CD4-positive, alpha-beta T cell treated with Interleukin-15 for 4 hours (primary cell): ENCODE data around the gene HOPX.
"Not testable (repeated sequence)": the region's sequence is repeated elsewhere in the genome, so short reads cannot be mapped to it uniquely, and the experiment has no call there.

Experiments used
- DNase-seq: peaks from one replicate; pipeline ENCODE4 v3.0.0-alpha.2; 2020; ENCODE audit warnings: low spot score

HOPX gene

GRCh38 chr4:56626963-56627362 lies 54.1 kb downstream of the HOPX start:
- DNase-seq: no peak

- DNase-seq: no peak
Observed at GRCh38 chr4:56626420-56626819, 54.7 kb downstream of the HOPX start.

DNA sequence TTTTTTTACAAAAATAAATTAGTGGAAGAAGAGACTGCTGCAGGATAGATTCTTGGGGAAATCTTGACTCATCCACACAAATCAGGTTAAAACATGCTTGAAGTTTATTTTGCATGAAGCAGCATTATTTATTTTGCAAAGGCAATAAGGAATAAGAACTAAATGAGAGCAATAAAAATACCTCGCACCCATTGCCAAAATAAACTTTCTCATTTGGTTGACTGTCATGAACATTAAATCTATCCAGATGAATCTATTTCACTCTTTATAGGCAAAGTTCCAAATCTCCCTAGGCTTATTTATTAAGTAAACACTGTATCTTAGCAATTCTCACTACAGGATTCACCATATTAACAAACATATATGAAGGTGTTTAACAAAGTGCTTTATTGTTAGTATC lies 58.9 kb downstream of the HOPX start:
- no peak for DNase-seq

DNA sequence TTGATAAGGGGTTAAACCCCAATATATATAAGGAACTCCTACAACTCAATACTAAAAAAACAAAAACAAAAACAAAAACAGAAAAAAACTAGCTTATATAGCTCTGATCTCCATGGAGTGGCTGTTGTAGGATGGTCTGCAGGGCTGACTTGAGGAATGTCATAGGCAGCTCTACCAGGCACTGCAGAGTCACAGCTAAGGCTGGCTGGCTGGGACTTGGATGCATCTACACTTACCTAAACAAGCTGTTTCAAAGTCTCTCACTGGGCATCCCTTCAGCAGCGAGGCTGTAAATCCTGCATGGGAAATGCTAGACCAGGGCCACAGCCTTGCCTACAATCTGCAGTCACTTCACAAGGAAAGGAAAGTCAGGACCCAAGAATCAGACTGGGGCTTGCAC lies 61.3 kb downstream of the HOPX start:
- no peak for DNase-seq

DNA sequence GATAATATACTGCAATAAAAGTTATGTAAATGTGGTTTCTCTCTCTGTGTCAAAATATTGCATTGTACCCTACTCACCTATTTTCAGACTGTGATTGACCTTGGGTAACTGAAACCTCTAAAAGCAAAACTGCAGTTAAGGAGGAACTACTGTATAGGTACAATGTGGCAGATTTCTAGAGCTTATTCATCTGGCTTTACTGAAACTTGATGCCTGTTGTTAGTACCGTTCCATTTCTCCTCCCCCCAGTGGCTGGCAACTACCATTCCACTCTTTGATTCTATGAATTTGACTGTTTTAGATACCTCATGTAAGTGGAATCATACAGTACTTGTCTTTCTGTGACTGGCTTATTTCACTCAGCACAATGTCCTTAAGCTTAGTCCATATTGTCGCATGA lies 61.9 kb downstream of the HOPX start:
- DNase-seq: no peak

GRCh38 chr4:56618734-56619133 lies 62.4 kb downstream of the HOPX start:
- DNase-seq: no peak

- no peak for DNase-seq
Observed at GRCh38 chr4:56613101-56613862, 67.8 kb downstream of the HOPX start.

- no peak for DNase-seq
Observed at GRCh38 chr4:56612282-56612681, 68.8 kb downstream of the HOPX start.

DNA sequence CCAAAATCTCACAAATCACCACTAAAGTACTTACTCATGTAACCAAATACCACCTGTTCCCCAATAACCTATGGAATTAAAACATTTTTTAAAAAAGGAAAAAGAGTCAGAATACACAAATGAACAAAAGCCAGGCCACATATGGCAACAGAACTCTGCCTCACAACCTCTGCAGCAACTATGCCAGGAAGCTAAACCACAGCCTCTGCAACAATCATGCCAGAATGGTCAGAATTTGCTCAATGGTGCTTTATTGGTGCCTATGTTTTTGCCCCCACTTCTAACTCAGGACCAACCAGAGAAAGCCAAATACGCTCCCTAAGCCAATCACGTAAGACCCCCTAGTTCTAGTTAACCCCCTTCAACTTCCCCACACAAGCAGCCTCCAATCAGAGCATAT lies 69.6 kb downstream of the HOPX start:
- DNase-seq: no peak

DNA sequence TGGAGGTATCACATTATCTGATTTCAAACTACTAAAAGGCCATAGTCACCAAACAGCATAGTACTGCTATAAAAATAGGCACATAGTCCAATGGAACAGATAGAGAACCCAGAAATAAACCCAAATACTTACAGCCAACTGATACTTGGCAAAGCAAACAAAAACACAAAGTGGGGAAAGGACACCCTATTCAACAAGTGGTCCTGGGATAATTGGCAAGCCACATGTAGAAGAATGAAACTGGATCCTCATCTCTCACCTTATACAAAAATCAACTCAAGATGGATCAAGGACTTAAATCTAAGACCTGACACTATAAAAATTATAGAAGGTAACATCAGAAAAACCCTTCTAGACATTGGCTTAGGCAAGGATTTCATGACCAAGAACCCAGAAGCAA lies 70.9 kb downstream of the HOPX start:
- not testable (repeated sequence) for DNase-seq

GRCh38 chr4:56607926-56608325 lies 73.2 kb downstream of the HOPX start:
- no peak for DNase-seq

DNA sequence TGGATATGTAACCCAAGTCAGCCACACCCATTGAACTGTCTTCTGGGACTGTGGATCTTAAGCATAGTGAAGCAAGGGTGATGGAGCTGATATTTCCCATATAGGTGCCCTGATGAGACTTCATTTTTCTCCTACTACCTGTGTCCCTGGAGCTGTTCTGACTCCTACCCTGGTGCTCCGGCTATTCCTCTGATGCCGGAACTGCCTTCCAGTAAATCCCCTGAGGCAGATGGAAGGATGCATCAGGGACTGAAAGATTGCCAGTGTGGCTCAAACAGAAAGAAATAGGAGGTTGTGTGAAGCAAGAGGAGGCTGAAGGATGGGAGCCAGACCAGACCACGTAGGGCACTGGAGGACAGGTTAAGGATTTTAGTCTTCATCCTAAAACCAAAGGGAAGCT lies 74.7 kb downstream of the HOPX start:
- DNase-seq: no peak

DNA sequence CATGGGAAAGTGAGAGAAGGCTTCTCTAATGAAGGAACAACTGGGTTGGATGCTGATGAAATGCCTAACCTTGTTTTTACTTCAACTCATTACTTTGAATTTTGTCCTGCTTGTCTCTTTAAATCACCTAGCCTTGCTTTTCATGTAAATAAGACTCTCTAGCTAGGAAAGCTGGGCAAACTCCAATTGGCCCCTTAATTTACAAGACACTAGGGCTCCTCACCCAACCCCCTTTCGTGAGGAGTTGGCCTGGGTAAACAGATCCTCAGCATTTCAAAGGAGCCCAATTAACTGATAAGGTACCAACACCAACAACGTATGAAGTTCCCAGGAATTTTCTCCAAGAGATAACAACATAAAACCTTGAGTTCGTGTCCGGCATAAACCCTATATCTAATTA lies 75.6 kb downstream of the HOPX start:
- DNase-seq: not testable (repeated sequence)

DNA sequence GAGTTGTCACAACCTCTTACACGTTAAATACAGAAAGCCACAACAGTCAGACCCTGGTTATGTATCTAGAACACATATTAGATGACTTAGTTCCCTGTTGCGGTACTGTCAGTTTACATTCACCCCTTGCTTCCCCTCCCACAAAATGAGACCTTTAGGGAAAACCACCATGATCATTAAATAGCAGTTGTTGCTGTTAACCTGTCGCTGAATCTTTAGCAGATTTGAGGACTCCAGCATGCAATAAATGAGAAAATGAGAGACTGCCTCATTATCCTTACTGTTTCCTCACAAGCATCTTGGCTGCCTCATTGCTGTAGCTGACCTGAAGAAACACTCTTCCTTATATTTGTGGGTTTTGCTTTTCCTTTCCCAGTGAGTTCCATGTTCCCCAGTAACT lies 77.8 kb downstream of the HOPX start:
- DNase-seq: no peak
